NCI-H2029 treated with DMSO at 0.1 percent for 48 hours (cell line): ENCODE measurements around the gene RPL19.

Experiments
- DNase-seq: peaks from one replicate; lab custom pipeline; 2025; lab: John Stamatoyannopoulos, UW

RPL19 gene

GRCh38 chr17:39173080-39173479 is 27.0 kb upstream of the RPL19 start:
- no peak for DNase-seq

GRCh38 chr17:39173526-39174274 is 26.4 kb upstream of the RPL19 start:
- DNase-seq = no peak

- DNase-seq = peak; percentile 15
These were observed 25.0 kb upstream of the RPL19 start for GRCh38 chr17:39174920-39175694.

DNA sequence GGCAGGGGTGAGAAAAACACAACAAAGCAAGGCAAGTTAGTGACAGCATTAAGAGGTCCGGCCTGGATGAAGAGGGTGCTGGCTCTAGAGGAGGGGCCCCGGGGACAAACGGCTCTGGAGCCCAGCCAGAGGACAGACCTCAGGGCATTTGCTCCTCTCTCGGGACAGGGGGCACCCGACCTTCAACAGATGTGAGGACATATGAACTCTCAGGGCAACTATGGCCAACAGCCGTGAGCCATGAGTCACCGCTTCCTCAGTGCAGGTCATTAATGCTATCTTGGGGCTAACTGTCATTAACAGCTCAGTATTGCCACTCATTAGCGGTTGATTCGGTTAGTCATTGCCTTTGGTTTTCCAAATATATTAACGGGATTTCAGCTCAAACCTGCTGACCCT is 24.4 kb upstream of the RPL19 start:
- no peak for DNase-seq

- peak; percentile 51 for DNase-seq
These were observed 22.8 kb upstream of the RPL19 start for GRCh38 chr17:39177256-39177655.

GRCh38 chr17:39178536-39178935 is 21.5 kb upstream of the RPL19 start:
- DNase-seq = no peak

- DNase-seq = no peak
These were observed 18.8 kb upstream of the RPL19 start for GRCh38 chr17:39181303-39181702.

- no peak for DNase-seq
These were observed 17.0 kb upstream of the RPL19 start for GRCh38 chr17:39183045-39183444.

DNA sequence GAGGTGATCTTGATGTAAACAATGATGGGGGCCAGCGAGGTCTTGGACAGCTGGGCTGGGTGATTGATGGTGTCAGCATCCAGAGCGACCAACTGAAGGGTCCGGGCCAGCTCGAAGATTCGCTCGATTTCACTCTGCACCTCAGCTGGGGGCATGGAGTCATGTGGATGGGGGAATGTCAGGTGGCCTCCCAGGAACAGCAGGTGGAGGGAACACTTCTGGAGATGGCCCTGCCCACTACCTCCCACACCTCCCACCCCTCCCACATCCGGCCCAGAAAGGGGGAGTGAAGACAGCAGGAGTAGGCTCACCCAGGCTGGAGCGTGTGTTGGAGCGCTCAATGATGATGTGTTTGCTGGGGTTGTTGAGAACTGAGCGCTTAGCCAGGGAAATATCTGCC is 16.4 kb upstream of the RPL19 start:
- no peak for DNase-seq

DNA sequence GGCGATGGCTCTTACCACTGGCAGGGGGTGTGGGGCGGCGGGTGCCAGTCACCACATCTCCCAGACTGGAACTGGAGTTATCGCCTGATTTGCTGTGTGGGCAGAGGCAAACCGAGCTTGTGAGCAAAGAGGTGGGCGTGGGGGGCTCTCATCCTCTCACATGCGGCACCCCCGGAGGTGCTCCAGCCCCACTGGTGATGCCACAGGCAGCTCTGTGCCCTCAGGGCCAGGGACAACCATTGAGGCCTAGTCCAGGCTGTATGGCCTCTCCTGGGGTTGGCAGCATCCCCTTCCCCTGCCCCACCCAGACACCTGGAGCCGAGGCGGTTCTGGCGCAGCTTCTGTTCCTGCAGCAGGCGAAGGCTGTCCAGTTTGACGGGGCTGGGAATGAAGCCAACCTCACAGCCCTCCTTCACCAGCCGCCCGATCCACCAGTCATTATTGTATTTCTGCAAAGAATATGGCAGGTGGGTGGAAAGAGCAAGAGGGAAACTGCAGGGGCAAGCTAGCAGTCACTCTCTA is 13.5 kb upstream of the RPL19 start:
- DNase-seq = no peak

- DNase-seq = no peak
These were observed 12.8 kb upstream of the RPL19 start for GRCh38 chr17:39187152-39187830.

DNA sequence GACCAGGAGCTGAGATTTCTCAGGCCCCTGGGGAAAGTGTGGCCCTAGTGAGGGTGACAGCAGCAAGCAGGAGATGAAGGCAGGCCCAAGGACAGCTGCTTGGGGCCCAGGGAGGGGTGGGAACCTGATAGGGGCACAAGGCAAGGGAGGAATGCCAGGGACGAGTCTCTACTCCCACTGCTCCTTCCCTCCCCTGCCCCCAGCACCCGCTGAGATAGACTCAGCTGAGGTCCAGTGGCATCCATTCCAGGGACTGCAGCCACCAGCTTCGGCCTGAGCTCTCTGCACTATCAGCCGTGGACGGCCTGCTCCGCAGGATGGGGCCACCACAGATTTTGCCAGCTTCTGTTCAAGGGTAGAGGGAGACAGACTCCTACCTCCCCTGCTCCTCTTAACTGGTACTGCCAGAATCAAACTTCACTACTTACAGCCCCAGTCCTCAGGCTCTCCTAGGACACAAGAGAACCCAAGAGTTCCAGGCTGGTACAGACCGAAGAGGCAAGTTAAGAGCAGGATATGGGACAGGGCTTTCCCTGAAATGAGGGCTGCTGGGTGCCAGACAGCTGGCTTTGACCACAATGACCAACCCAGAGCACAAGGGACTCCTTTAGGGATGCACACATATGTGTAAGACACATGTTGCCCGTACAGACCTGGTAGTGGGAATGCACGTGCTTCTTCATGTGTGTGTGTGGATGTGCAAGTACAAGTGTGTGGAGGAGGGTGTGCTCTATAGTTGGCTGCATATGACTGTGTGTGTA is 8.2 kb upstream of the RPL19 start:
- no peak for DNase-seq

DNA sequence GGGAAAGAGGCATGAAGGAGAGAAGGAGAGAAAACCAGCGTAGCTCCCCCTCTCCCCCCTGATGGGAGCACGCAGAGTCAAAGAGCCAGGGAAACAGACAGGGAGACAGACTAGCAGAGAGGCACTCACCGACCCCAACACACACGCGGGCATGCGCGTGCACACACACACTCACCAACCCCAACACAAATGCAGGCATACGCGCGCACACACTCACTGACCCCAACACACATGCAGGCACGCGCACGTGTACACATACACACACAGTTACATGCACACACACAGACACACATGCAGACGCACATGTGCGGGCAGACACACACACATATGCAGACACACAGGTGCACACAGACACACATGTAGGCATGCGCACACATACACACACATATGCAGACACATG is 7.2 kb upstream of the RPL19 start:
- DNase-seq = no peak

- DNase-seq = no peak
These were observed 6.7 kb upstream of the RPL19 start for GRCh38 chr17:39193346-39193745.

- DNase-seq = no peak
These were observed 5.7 kb upstream of the RPL19 start for GRCh38 chr17:39194089-39194984.

GRCh38 chr17:39194985-39195524 is 5.0 kb upstream of the RPL19 start:
- no peak for DNase-seq

DNA sequence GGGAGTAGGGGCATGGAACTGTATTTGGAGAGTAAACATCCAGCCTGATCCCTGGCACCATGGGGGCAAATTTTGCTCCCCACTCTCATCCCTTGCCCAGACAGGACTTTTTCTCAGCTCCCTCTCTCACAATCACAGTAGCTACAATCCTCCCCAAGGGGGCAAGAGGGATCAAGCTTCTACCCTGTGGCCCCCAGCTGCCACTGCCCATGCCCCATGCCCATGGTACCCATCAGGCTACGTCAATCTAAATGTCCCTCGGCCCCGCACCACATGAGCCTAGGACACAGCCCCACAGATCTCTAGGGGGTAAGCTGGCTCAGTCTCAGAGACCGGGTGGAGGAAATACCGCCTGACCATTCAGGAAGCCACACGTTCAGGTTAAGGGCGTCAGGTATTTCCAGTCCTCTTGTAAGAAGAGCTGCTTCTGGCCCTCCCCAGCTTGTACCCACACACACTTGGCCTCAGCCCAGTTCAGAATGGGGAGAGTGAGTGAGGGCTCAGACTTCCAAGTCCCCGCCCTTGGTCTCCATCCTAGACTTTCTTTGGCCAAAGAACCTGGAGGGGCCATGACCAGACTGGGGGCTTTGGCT is 4.4 kb upstream of the RPL19 start:
- no peak for DNase-seq

- no peak for DNase-seq
These were observed 3.8 kb upstream of the RPL19 start for GRCh38 chr17:39196241-39196807.

GRCh38 chr17:39196808-39197291 is 3.2 kb upstream of the RPL19 start:
- DNase-seq = no peak
